ENCODE measurements around the gene CEBPG. TPM values are rescaled to one million over a fixed set of nuclear protein-coding genes. Genes with fewer than 3 reads are reported as not detected.
A peak's percentile ranks its signal among the peaks of the same experiment; 100 is the strongest.

The CEBPG gene
- total RNA-seq, 4 donors from 2014 or later: 22.4 to 66.7 (median 46.9) TPM

DNA sequence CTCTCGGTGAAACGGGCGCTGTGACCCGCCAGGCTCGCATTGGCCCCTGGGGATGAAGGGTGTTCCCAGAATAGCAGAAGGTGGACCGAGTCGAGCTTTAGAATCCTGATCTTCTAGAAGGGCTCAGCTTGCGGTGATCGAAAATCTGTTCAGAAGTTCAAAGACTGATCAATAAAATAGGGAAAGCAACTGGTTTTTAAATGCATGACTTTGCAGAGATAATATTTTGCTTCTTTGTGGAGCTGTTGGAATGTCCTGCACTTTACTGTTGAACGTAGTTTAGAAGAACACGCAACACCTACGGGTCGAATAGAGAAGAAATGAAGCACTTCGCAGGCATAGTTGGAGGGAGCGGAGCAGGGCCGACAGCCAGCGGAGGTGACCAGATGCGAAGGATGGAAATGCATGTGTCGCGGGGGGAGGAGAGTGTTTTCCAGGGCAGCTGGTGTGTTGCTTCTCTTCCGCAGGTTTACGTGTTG, 766 bp downstream of the CEBPG start:
- peaks cover 20 to 53% (median 42%) of the 10 kb centered on the region in 4 donors for H3K4me1 ChIP-seq
- H3K4me3 ChIP-seq: peak overlapping the region; percentile 31 to 96 (median 88)
- no peak for TF ChIP-seq POLR2A (IDR thresholded peaks at IDR 0.05)
- TF ChIP-seq, protein P1, sequence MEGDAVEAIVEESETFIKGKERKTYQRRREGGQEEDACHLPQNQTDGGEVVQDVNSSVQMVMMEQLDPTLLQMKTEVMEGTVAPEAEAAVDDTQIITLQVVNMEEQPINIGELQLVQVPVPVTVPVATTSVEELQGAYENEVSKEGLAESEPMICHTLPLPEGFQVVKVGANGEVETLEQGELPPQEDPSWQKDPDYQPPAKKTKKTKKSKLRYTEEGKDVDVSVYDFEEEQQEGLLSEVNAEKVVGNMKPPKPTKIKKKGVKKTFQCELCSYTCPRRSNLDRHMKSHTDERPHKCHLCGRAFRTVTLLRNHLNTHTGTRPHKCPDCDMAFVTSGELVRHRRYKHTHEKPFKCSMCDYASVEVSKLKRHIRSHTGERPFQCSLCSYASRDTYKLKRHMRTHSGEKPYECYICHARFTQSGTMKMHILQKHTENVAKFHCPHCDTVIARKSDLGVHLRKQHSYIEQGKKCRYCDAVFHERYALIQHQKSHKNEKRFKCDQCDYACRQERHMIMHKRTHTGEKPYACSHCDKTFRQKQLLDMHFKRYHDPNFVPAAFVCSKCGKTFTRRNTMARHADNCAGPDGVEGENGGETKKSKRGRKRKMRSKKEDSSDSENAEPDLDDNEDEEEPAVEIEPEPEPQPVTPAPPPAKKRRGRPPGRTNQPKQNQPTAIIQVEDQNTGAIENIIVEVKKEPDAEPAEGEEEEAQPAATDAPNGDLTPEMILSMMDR (IDR thresholded peaks at IDR 0.05): peak in 2 of 5 experiments; percentile 18 to 36
- TF ChIP-seq POLR2AphosphoS5 (IDR thresholded peaks at IDR 0.05): peak; percentile 10 to 22 (median 13)
- H3K27me3 ChIP-seq: no peaks in the 10 kb centered on the region
- peak; percentile 68 for DNase-seq
- WGBS, 2 donors (ENCODE audit: low coverage in 1 of 2): 0 to 1% methylated on average over 12 to 22 of the region's 22 CpGs
- H3K36me3 ChIP-seq: no peaks in the 10 kb centered on the region
- intact Hi-C loops (cut with DNase I; ENCODE audit: low total_unique reads): loop anchor here (1.0 kb wide), 1 partner anchor 16 kb away; no protein-coding TSS in a partner anchor
- in situ Hi-C loops (cut with MboI; ENCODE audit: low pct_ligation_motif_present in 1 of 4, low pct_unique_long_range_greater_than_20kb in 1 of 4, low sequenced_read_pairs in 3 of 4): no loop called here
- peak overlapping the region; percentile 98 to 100 (median 100) for H3K27ac ChIP-seq
- H3K9me3 ChIP-seq: no peaks in the 10 kb centered on the region

DNA sequence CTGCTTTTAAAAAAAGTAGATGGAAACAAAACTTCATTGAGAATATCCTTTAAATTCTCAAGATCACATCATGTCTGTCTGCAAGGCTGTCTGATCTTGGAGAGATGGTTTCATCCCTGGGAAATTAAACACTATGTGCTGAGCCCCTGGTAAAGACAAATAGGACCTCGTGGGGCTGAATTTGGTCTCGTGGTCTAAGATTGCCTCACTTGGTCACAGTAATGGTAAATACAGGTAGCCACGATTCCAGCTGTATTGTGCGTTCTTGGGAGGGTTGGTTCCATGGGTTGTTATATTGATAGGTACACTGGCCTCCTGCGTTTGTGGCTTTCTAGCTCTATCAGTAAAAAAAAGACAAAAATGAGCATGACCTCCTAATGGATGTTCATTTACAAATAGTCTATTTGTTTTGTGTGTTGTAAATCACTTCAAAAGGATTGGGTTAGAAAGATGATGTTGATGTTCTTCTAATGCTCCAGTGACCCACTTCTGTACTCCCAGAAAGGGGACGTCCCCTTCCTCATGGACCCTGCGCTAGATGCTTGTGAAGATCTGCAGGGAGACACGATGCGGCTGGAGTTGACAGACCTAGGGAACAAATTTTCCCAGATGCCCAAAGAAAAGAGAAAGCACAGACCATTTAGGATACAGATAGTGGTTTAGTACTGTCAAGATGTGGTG, 1.8 kb downstream of the CEBPG start:
- 34 to 70% methylated on average over 6 to 9 of the region's 9 CpGs for WGBS, 2 donors (ENCODE audit: low coverage in 1 of 2)
- Histone ChIP-seq H3K27me3 (no peaks in the 10 kb centered on the region), H3K4me1 (peaks cover 20 to 53% (median 42%) of the 10 kb centered on the region in 4 donors), H3K4me3 (peak overlapping the region in 1 of 4 donors; percentile 83), H3K9me3 (no peaks in the 10 kb centered on the region), H3K27ac (peak overlapping the region; percentile 98 to 100 (median 100)), H3K36me3 (peaks cover 0 to 4% (median 0%) of the 10 kb centered on the region in 4 donors)
- in situ Hi-C loops (cut with MboI; ENCODE audit: low pct_ligation_motif_present in 1 of 4, low pct_unique_long_range_greater_than_20kb in 1 of 4, low sequenced_read_pairs in 3 of 4) (no loop called here), intact Hi-C loops (cut with DNase I; ENCODE audit: low total_unique reads) (no loop called here)
- no peak for DNase-seq
- TF ChIP-seq, protein P1 (IDR thresholded peaks at IDR 0.05): no peak
- no peak for TF ChIP-seq POLR2AphosphoS5 (IDR thresholded peaks at IDR 0.05)
- TF ChIP-seq POLR2A (IDR thresholded peaks at IDR 0.05): no peak
- no peak for TF ChIP-seq EP300 (IDR thresholded peaks at IDR 0.05; ENCODE audit: low read depth)

DNA sequence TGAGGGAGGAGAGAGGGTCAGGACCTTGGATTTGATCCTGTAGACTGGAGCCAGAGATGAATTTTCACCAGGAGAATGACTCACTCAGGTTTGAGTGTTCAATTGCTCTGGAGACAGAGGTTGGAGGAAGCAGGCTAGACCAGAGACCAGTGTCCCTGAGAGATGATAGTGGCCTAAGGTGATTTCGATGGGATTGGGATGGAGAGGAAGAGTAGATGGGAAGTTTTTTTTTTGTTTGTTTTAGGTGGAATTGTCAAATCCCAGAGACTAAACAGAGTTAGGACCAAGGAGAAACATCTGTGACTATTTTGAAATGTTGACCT, 2.3 kb downstream of the CEBPG start:
- TF ChIP-seq POLR2AphosphoS5 (IDR thresholded peaks at IDR 0.05) (peak in 1 of 3 donors; percentile 52), POLR2A (IDR thresholded peaks at IDR 0.05) (no peak), EP300 (IDR thresholded peaks at IDR 0.05; ENCODE audit: low read depth) (no peak)
- TF ChIP-seq, protein P1 (IDR thresholded peaks at IDR 0.05): no peak
- WGBS, 2 donors (ENCODE audit: low coverage in 1 of 2): 43 to 79% methylated on average over 1 of the region's 1 CpG
- no peak for DNase-seq
- no peaks in the 10 kb centered on the region for H3K27me3 ChIP-seq
- peaks cover 20 to 57% (median 42%) of the 10 kb centered on the region in 4 donors for H3K4me1 ChIP-seq
- in situ Hi-C loops (cut with MboI; ENCODE audit: low pct_ligation_motif_present in 1 of 4, low pct_unique_long_range_greater_than_20kb in 1 of 4, low sequenced_read_pairs in 3 of 4): no loop called here
- peak overlapping the region; percentile 98 to 100 (median 100) for H3K27ac ChIP-seq
- no peak overlapping the region for H3K4me3 ChIP-seq
- peaks cover 0 to 4% (median 0%) of the 10 kb centered on the region in 4 donors for H3K36me3 ChIP-seq
- intact Hi-C loops (cut with DNase I; ENCODE audit: low total_unique reads): no loop called here
- no peaks in the 10 kb centered on the region for H3K9me3 ChIP-seq

DNA sequence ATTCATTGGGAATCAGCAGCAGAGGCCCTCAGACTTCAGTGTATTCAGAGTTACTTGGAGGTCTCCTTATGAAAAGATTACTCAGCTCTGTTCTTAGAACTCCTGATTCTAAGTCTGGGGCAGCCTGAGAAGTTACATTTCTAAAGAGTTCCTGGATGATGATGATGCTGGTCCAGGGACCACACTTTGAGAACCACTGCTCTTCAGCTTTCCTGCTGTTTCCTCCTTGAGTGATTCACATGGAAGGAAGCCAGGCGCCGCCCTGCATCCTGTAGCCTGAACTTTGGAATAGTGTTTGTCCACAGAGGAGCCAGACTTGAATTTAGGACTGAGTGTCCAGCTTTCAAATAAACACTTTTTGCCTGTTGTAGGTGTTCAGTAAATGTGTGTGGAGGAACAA, 2.9 kb downstream of the CEBPG start:
- no peaks in the 10 kb centered on the region for H3K9me3 ChIP-seq
- H3K4me3 ChIP-seq: peak overlapping the region in 1 of 4 donors; percentile 27
- in situ Hi-C loops (cut with MboI; ENCODE audit: low pct_ligation_motif_present in 1 of 4, low pct_unique_long_range_greater_than_20kb in 1 of 4, low sequenced_read_pairs in 3 of 4): no loop called here
- DNase-seq: peak; percentile 91
- H3K4me1 ChIP-seq: peaks cover 20 to 57% (median 42%) of the 10 kb centered on the region in 4 donors
- H3K36me3 ChIP-seq: peaks cover 0 to 4% (median 0%) of the 10 kb centered on the region in 4 donors
- WGBS, 2 donors (ENCODE audit: low coverage in 1 of 2): 25% methylated on average over 2 of the region's 2 CpGs; no CpG with 5 or more reads in 1 of the 2 donors
- intact Hi-C loops (cut with DNase I; ENCODE audit: low total_unique reads): no loop called here
- no peaks in the 10 kb centered on the region for H3K27me3 ChIP-seq
- TF ChIP-seq POLR2AphosphoS5 (IDR thresholded peaks at IDR 0.05): peak in 2 of 3 donors; percentile 57 to 74
- TF ChIP-seq, protein P1 (IDR thresholded peaks at IDR 0.05): no peak
- peak overlapping the region; percentile 98 to 100 (median 100) for H3K27ac ChIP-seq

Data from transverse colon (tissue), 4 donors.